Left forelimb (tissue), 1 donor: Measurements from ENCODE around the gene HMGA1.

Experiments
- DNase-seq: peaks from one replicate; pipeline ENCODE4 v3.0.0-alpha.2; 2018; ENCODE audit warnings: low spot score

Gene HMGA1

DNA sequence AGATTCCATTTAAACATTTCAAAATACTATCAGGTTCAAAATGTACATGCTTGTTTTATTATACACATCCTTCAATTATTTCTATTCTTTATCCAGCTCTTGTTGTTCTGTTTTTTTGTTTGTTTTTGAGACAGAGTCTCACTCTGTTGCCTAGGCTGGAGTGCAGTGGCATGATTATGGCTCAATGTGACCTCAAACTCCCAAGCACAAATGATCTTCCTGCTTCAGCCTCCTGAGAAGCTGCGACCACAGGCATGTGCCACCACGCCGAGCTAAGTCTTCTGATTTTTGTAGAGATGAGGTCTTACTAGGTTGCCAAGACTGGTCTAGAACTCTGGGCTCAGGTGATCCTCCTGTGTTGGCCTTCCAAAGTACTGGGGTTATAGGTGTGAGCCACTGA, 56.3 kb downstream of the HMGA1 start:
- DNase-seq: no peak

- DNase-seq: no peak
Observed at GRCh38 chr6:34295721-34296120, 59.0 kb downstream of the HMGA1 start.
